ENCODE measurements around the gene TRAPPC6A.

The TRAPPC6A gene

GRCh38 chr19:45117671-45118070 lies 60.4 kb downstream of the TRAPPC6A start:
- DNase-seq (ENCODE audit: low read depth, low spot score) = no peak
- in situ Hi-C loops (cut with HindIII; ENCODE audit: low sequenced_read_pairs) = no loop called here
- H3K4me3 ChIP-seq (ENCODE audit: low read depth, low read length) = no peak overlapping the region
- no peak for TF ChIP-seq CTCF (IDR thresholded peaks at IDR 0.05; ENCODE audit: low read depth, low read length)

DNA sequence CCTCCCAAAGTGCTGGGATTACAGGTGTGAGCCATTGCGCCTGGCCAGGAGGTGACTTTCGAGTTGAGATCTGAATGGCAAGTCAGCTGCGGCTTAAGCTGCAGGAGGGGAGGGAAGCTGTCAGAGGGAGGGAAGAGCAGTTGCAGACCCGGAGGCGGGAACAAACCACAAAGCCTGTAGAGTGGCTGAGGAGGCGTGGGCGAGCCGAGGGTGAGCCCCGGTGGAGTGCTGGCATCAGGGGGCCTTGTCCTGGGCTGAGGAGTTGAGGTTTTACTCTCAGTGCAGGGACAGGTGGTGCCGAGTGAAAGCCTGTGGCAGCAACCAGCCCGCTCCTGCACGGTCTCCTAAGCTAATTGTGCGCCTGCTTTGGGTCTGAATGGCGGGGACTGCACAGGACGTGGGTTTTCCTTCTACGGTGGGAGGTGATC lies 60.9 kb downstream of the TRAPPC6A start:
- in situ Hi-C loops (cut with HindIII; ENCODE audit: low sequenced_read_pairs) = no loop called here
- no peak for DNase-seq (ENCODE audit: low read depth, low spot score)
- H3K4me3 ChIP-seq (ENCODE audit: low read depth, low read length) = no peak overlapping the region
- no peak for TF ChIP-seq CTCF (IDR thresholded peaks at IDR 0.05; ENCODE audit: low read depth, low read length)

- in situ Hi-C loops (cut with HindIII; ENCODE audit: low sequenced_read_pairs) = no loop called here
- H3K4me3 ChIP-seq (ENCODE audit: low read depth, low read length) = no peak overlapping the region
- no peak for DNase-seq (ENCODE audit: low read depth, low spot score)
- TF ChIP-seq CTCF (IDR thresholded peaks at IDR 0.05; ENCODE audit: low read depth, low read length) = no peak
These were observed 62.0 kb downstream of the TRAPPC6A start for GRCh38 chr19:45115809-45116615.

DNA sequence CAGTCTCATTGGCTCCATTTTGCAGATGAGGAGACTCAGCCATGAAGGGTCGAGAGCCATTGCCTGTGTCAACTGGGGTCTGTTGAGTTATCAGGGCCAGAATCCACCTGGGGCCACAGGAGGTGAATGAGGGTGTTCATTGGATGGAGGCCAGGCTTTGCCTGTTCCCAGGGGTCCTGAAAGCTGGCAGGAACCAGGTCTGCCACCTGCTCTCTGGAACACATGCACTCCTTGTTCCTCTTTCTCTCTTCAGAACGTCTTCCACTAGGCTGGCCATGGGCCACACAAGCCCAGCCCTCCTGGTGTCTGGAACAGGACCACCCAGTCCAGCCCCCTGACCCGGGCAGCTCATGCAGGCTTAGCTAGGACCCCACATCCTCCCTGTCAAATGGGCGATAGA lies 63.9 kb downstream of the TRAPPC6A start:
- in situ Hi-C loops (cut with HindIII; ENCODE audit: low sequenced_read_pairs) = no loop called here
- no peak for TF ChIP-seq CTCF (IDR thresholded peaks at IDR 0.05; ENCODE audit: low read depth, low read length)
- DNase-seq (ENCODE audit: low read depth, low spot score) = no peak
- H3K4me3 ChIP-seq (ENCODE audit: low read depth, low read length) = no peak overlapping the region

- no peak for TF ChIP-seq CTCF (IDR thresholded peaks at IDR 0.05; ENCODE audit: low read depth, low read length)
- no peak for DNase-seq (ENCODE audit: low read depth, low spot score)
- H3K4me3 ChIP-seq (ENCODE audit: low read depth, low read length) = no peak overlapping the region
- in situ Hi-C loops (cut with HindIII; ENCODE audit: low sequenced_read_pairs) = no loop called here
These were observed 64.4 kb downstream of the TRAPPC6A start for GRCh38 chr19:45113628-45114027.

Data from astrocyte of the spinal cord (primary cell).